Omental fat pad (tissue), 4 donors: ENCODE data around the gene CHST9. TPM values are rescaled to one million over a fixed set of nuclear protein-coding genes. Genes with fewer than 3 reads are reported as not detected.

ENCODE experiments used
- ATAC-seq: fragments of 150-250 bp; one replicate; pipeline ENCODE4 v1.9.1; 2016; ENCODE audit warnings: mild to moderate bottlenecking, moderate library complexity; ENCODE audit not compliant: low FRiP score
- DNase-seq: peaks from one replicate; pipeline ENCODE4 v3.0.0-alpha.2; 2019; ENCODE audit warnings: low spot score
- CTCF ChIP-seq, 3 donors: fragments of 450-650 bp; IDR thresholded peaks; one replicate each; pipeline ENCODE4 v1.5.1; 2016 to 2017; ENCODE audit warnings: antibody characterized with exemption in 3 of 3, mild to moderate bottlenecking in 3 of 3, moderate library complexity in 2 of 3
- total RNA-seq, 4 donors: library from RNA; depleted of rRNA; stranded (reverse); fragments of >200 nt; gene quantifications; one replicate each; pipeline ENCODE4 v1.1.0, GENCODE V29; 2016

The CHST9 gene
- total RNA-seq, 4 donors from 2014 or later, result under 0.01 TPM; not detected in 3

GRCh38 chr18:26926066-26926675, 258.9 kb downstream of the CHST9 start:
- ATAC-seq (no peak), DNase-seq (no peak)
- TF ChIP-seq CTCF (IDR thresholded peaks at IDR 0.05), result no peak

GRCh38 chr18:26925313-26925712, 259.8 kb downstream of the CHST9 start:
- ATAC-seq (no peak), DNase-seq (no peak)
- no peak for TF ChIP-seq CTCF (IDR thresholded peaks at IDR 0.05)

- no peak for DNase-seq
- no peak for TF ChIP-seq CTCF (IDR thresholded peaks at IDR 0.05)
- no peak for ATAC-seq
Observed at GRCh38 chr18:26922313-26922712, 262.8 kb downstream of the CHST9 start.

- ATAC-seq (no peak), DNase-seq (no peak)
- TF ChIP-seq CTCF (IDR thresholded peaks at IDR 0.05), result no peak
Observed at GRCh38 chr18:26920644-26921043, 264.5 kb downstream of the CHST9 start.

- no peak for TF ChIP-seq CTCF (IDR thresholded peaks at IDR 0.05)
- ATAC-seq (no peak), DNase-seq (no peak)
Observed at GRCh38 chr18:26919627-26920026, 265.5 kb downstream of the CHST9 start.

GRCh38 chr18:26919201-26919600, 265.9 kb downstream of the CHST9 start:
- TF ChIP-seq CTCF (IDR thresholded peaks at IDR 0.05), result no peak
- DNase-seq, result no peak
- no peak for ATAC-seq

GRCh38 chr18:26911840-26912239, 273.3 kb downstream of the CHST9 start:
- DNase-seq (no peak), ATAC-seq (no peak)
- no peak for TF ChIP-seq CTCF (IDR thresholded peaks at IDR 0.05)
